Psoas muscle (tissue), 8 donors: Measurements from ENCODE around the gene CABLES2. TPM values are rescaled to one million over a fixed set of nuclear protein-coding genes. Genes with fewer than 3 reads are reported as not detected.
A peak's percentile ranks its signal among the peaks of the same experiment; 100 is the strongest.

Experiments
- ATAC-seq, 4 donors: fragments of 200-7000 bp; cut with Tn5 transposase; one replicate each; pipeline ENCODE4 v1.9.1; 2020; ENCODE audit warnings: moderate library complexity in 3 of 4, mild to moderate bottlenecking in 2 of 4
- DNase-seq, 2 donors: peaks; one replicate each; pipeline ENCODE4 v3.0.0-alpha.2; 2020
- H3K27ac ChIP-seq: fragments of 200-600 bp; one replicate; pipeline ENCODE4 v1.8.0; 2022
- H3K27me3 ChIP-seq, 3 donors: fragments of 200-600 bp in 1 of 3; one replicate each; pipeline versions ENCODE4 v1.6.1 to v1.8.0; 2013 to 2022; ENCODE audit warnings: low read length in 2 of 3, mild to moderate bottlenecking in 2 of 3, moderate library complexity in 1 of 3; ENCODE audit not compliant: insufficient read depth in 3 of 3
- H3K36me3 ChIP-seq, 2 donors: fragments of 200-600 bp in 1 of 2; one replicate each; pipeline versions ENCODE4 v1.6.1 to v1.8.0; 2013 to 2022; ENCODE audit warnings: low read depth in 1 of 2, mild to moderate bottlenecking in 1 of 2, moderate library complexity in 1 of 2; ENCODE audit not compliant: insufficient read depth in 1 of 2
- H3K4me1 ChIP-seq: fragments of 200-600 bp; one replicate; pipeline ENCODE4 v1.8.0; 2022
- H3K4me3 ChIP-seq: fragments of 200-600 bp; one replicate; pipeline ENCODE4 v1.8.0; 2022; ENCODE audit warnings: mild to moderate bottlenecking
- H3K9me3 ChIP-seq: fragments of 200-600 bp; one replicate; pipeline ENCODE4 v1.8.0; 2022
- WGBS, 3 donors: extraction: QIAGEN DNeasy Blood & Tissue Kit; methylation state at CpG; one replicate each; pipeline versions ENCODE4 v1.1.6 to v1.1.7; 2013; 5-methylcytosine and 5-hydroxymethylcytosine counted together
- intact Hi-C, 2 donors: fragments of 100-400 bp; cut with DNase I; formaldehyde crosslinking; loops; one replicate each; pipeline versions ENCODE4 v1.11.0 to v1.14.2; 2022
- polyA plus RNA-seq, 3 donors: library from polyadenylated mRNA; stranded (reverse); fragments of 200-250 nt; gene quantifications; one replicate each; pipeline ENCODE4 v1.2.3, GENCODE V29; 2013
- total RNA-seq, 4 donors: library from RNA; stranded (reverse); fragmentation: NEBNext Ultra II Directional in 2 of 4; extraction: Animal tissue kit (Norgen Biotek cat#: 25700) in 2 of 4; gene quantifications; one replicate each; pipeline versions ENCODE4 v1.2.1 to v1.2.4, GENCODE V29; 2021 to 2023
- TF ChIP-seq, protein P1 (sequence below): fragments of 200-600 bp; IDR thresholded peaks from one replicate; pipeline ENCODE4 v1.8.0; 2022; ENCODE audit warnings: antibody characterized with exemption
- donor health status: healthy with polysubstance abuse.
- donor health status: DM: no; HTN: no; CAD: no; lungs with moderate emphysema.
- donor health status: Bipolar disorder and iron deficiency.
- donor health status: healthy.
- donor health status: DM: yes; HTN: yes; CAD: no.
- donor health status: DM: no; HTN: no; CAD: no.
- donor health status: DM: no; HTN: no; CAD: no.
- donor health status: DM: yes; HTN: yes; CAD: no.

The CABLES2 gene
- total and polyA plus RNA-seq, 7 donors: 2.4 to 4.3 (median 3.8) TPM

DNA sequence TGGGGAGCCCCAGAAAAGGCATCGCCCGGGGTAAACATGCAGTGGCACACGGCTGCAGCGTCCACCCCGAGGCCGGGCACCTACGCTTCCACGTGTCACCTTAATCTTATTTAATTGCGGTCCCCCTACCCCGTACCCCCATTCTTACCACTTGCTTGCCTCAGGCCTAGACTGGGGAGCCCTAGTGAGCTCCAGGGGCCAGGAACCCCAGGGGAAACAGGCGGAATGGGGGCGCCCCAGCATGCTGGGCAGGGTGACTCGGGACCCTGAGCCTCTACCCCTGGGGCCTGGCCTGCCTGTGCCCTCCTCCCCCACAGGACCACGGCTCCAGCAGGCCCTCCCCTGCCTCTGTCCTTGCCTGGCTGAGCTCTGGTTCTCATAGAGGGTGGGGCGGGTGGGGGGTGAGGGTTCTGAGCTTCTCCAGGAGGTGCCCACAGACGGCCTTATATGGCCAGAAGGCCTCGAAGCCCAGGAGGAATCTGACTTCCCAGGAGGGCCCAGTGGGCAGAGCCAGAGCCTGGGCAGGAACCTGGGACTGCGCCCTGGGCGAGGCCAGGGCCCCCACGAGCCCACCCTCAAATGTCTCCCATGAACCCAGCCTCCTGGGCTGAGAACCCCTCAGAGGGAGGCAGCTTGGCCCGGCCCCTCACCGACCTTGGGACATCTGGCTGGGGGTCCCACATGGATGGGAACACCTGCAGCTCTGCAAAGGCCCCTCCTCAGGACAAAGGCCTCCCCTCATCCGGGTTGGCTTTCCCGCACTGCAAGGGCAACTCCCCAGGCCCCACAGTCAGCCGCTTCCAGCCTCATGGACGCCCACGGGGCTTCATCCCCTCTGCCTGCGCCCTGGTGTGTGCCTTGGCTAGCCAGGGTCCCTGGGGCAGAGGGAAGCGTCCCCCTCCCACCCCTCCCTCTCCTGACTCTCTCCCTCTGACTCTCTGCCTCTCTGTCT is 34.8 kb downstream of the CABLES2 start:
- no peaks in the 10 kb centered on the region for H3K9me3 ChIP-seq
- DNase-seq (no peak), ATAC-seq (no peak)
- TF ChIP-seq, protein P1, sequence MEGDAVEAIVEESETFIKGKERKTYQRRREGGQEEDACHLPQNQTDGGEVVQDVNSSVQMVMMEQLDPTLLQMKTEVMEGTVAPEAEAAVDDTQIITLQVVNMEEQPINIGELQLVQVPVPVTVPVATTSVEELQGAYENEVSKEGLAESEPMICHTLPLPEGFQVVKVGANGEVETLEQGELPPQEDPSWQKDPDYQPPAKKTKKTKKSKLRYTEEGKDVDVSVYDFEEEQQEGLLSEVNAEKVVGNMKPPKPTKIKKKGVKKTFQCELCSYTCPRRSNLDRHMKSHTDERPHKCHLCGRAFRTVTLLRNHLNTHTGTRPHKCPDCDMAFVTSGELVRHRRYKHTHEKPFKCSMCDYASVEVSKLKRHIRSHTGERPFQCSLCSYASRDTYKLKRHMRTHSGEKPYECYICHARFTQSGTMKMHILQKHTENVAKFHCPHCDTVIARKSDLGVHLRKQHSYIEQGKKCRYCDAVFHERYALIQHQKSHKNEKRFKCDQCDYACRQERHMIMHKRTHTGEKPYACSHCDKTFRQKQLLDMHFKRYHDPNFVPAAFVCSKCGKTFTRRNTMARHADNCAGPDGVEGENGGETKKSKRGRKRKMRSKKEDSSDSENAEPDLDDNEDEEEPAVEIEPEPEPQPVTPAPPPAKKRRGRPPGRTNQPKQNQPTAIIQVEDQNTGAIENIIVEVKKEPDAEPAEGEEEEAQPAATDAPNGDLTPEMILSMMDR: no peak
- no peak overlapping the region for H3K27ac ChIP-seq
- 86 to 94% (median 89%) methylated on average over 24 to 29 of the region's 29 CpGs for WGBS, 3 donors
- intact Hi-C loops: loop anchor here in 1 of 2 donors (5.0 kb wide), 1 partner anchor 65 kb away; no protein-coding TSS in a partner anchor
- no peaks in the 10 kb centered on the region for H3K27me3 ChIP-seq
- H3K36me3 ChIP-seq: no peaks in the 10 kb centered on the region
- H3K4me3 ChIP-seq: no peak overlapping the region
- peaks cover 42% of the 10 kb centered on the region for H3K4me1 ChIP-seq

DNA sequence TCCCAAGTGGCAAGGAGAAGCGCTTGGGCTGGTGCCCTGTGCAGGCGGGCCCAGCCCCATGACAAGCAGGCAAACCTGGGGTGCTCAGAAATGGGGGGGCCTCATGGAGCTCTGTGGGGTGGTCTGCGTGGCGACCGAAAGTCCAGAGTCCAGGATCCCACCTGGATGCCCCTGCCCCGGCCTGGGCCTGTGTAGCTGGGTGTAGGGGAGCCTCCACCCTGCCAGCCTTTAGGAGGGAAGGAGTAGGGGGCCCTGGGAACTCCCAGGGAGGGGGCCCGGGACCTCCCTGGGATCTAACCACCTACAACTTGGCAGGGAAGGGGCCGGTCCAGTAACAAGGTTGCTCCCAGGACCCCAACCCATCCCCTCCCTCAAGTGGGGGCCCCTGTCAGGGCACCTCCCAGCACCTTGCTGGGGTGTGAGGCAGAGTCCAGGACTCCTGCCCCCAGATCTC is 35.5 kb downstream of the CABLES2 start:
- H3K4me3 ChIP-seq: no peak overlapping the region
- WGBS, 3 donors: 94 to 98% (median 96%) methylated on average over 7 to 8 of the region's 8 CpGs
- H3K27me3 ChIP-seq: no peaks in the 10 kb centered on the region
- H3K27ac ChIP-seq: no peak overlapping the region
- DNase-seq (no peak), ATAC-seq (no peak)
- intact Hi-C loops: loop anchor here in 1 of 2 donors (5.0 kb wide), 1 partner anchor 64 kb away; no protein-coding TSS in a partner anchor
- TF ChIP-seq, protein P1: no peak
- peaks cover 39% of the 10 kb centered on the region for H3K4me1 ChIP-seq
- no peaks in the 10 kb centered on the region for H3K9me3 ChIP-seq
- H3K36me3 ChIP-seq: no peaks in the 10 kb centered on the region

DNA sequence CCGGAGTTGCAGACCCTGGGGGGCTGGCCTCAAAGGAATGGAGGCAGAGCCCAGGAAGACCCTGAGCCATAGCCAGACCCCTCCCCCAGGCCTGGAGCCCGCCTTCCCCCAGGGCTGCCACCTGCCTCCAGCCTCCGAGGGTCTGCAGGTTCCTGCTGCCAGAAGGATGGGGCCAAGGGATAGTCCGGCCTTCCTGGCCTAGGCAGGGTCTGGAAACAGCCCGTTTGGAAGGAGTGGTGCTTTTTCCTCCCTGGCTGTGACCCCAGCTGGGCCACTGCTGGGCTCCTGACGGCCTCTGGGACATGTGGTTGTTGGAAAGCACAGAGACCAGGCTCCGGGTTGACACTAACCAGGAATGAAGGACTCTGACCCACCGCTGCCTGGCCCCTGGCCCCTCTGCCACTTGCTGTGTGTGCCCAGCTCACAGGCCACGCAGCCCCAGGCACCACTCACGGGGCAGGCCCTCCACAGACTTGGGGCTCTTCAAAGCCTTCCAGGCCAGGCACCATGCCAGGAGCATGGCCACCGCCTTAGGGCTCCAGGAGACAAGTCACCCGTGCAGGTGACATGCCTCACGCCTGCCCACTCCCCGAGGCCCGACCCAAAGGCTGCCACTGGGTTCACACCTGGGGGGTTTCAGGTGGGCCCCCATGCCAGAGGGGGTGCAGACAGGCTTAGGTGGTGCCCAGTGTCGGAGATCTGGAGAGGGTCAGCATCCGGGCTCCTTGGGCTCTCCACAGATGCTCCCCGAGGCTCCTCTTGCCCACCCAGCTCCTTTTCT is 36.1 kb downstream of the CABLES2 start:
- Histone ChIP-seq H3K4me3 (no peak overlapping the region), H3K27ac (peak overlapping the region; percentile 87), H3K27me3 (no peaks in the 10 kb centered on the region), H3K9me3 (no peaks in the 10 kb centered on the region), H3K36me3 (no peaks in the 10 kb centered on the region), H3K4me1 (peaks cover 38% of the 10 kb centered on the region)
- no peak for DNase-seq
- intact Hi-C loops: loop anchor here in 1 of 2 donors (5.0 kb wide), 1 partner anchor 64 kb away; no protein-coding TSS in a partner anchor
- 60 to 74% (median 71%) methylated on average over 18 of the region's 18 CpGs for WGBS, 3 donors
- no peak for ATAC-seq
- TF ChIP-seq, protein P1: no peak

DNA sequence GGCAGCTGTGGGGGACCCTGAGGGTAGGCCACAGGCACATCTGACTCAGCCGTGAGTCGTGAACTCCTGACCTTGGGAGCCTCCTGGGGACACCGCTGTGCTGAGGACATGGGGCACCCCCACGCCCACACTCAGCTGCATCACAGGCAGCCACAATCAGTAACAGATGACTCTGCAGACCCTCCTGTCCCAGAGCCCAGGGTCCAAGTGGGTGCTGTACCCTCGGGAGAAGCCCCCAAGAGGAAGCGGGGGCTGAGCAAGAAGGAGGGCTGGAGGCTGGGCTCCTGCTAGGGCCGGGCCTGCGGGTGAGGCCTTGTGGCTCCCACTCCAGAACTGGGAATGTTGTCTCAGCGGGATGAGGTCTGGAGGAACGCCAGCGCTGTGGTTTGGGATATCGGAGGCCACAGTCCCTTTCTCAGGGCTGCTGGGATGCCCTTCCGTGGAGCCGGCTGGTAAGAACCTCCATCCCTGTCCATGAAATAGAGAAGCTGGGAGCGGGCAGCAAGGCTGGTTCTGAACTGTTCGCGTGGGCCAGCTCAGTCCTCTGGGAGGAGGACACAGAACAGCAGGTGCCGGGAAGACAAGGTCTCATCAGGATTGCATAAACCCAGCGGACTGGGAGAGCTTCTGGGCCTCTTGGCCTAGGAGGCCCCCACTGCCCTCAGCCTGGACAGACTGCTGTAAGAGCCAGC is 36.8 kb downstream of the CABLES2 start:
- no peak overlapping the region for H3K4me3 ChIP-seq
- WGBS, 3 donors: 49 to 65% (median 55%) methylated on average over 19 of the region's 19 CpGs
- H3K4me1 ChIP-seq: peaks cover 45% of the 10 kb centered on the region
- H3K36me3 ChIP-seq: no peaks in the 10 kb centered on the region
- peak in 1 of 2 donors; percentile 45 for DNase-seq
- ATAC-seq: peak in 1 of 4 donors; percentile 9
- no peaks in the 10 kb centered on the region for H3K27me3 ChIP-seq
- TF ChIP-seq, protein P1: no peak
- no peaks in the 10 kb centered on the region for H3K9me3 ChIP-seq
- H3K27ac ChIP-seq: peak overlapping the region; percentile 87
- intact Hi-C loops: loop anchor here in 1 of 2 donors (5.0 kb wide), 1 partner anchor 63 kb away; no protein-coding TSS in a partner anchor
